SK-N-DZ (cell line): ENCODE measurements around the gene CTBS.
A peak's percentile ranks its signal among the peaks of the same experiment; 100 is the strongest.
"Not testable (repeated sequence)": the region's sequence is repeated elsewhere in the genome, so short reads cannot be mapped to it uniquely, and the experiment has no call there.

Experiments
- DNase-seq: peaks from one replicate; pipeline ENCODE4 v3.0.0-alpha.2; 2015; ENCODE audit warnings: low spot score

Gene CTBS

DNA sequence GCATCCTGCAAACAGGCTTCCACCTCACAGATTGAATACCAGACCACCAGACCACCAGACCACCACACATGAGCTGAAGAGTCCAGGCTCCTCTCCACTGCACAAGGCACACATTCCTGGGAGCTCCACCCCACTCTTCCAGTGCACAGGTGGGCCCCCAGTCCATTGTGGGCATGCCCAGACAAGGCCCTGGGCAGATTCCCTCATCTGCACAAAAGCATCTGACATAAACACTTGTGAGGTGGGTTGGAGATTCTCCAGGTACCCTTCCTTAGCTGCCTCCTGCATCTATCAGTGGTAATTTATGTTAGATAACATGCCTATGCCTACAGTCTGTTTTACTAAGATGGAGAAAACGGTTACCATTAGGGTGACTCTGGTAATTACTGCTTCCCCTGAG is 11.6 kb upstream of the CTBS start:
- DNase-seq: peak; percentile 28

DNA sequence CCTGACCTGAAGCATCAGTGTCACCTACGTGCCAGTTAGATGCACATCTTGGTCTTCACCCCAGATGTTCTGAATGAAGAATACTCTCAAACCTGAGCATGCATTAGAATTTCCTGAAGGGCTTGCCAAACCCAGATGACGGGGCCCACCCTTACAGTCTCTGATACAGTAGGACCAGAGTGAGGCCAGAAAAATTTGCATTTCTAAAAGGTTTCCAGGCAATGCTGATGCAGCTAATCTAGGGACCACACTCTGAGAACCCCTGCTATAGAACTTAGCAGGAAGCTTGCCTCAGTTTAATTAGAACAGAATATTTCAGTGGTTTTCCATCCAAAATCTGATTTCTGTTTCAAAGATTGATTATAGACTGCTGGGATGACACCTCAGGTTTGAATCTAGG is 9.9 kb upstream of the CTBS start:
- DNase-seq: no peak

DNA sequence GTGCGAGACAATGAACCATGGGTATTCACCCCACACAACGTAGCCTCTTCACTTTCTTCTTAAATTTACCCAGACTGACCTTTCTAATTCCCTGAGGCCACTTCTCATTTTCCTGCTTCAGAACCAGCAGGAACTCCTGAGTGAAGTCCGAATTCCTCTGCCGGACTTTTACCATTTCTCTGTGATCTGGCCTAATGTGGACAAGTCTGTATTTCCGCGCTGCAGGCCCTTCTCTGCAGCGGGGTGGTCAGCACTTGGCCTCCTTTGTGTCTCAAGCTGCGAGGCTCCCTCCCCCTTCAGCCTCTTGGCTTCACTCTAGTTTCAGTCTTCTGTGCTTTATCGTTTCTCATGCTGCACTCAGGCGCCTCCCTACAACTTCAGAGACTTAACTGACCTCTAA is 9.4 kb upstream of the CTBS start:
- peak; percentile 55 for DNase-seq

DNA sequence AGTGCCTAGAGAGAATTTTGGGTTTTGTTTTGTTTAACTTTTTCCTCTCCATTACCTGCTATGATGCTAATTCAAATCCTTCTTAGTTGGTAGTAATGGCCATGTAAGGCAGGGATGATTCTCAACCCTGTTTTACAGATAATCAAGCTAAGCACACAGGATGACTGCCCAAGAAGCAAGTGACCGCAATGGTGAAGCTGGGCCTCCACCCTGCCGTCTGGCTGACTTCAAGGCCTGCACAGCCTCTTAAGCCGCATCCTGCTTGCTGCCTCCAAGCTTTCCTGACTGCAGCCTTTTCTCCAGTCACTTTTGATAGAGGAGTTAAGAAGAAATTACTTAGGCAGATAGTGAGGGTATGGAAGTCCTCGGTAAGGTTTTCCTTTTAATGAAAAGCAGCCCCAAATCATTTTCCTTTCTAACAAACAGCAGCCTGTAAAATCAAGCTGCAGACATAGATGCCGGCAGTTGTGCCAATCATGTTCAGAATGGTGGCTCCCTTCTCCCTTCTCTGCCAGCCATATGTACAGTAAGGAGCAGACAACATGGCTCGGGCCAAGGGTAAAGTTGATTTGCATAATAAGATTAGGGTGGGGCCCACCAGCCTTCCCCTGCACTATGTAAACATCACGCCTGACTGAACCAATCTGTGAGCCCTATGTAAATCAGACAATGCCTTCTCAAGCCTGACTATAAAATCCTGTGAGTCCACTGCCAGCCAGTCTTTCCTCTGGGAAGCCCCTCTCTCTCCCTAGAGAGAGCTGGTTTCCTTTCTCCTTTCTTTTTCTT is 8.8 kb upstream of the CTBS start:
- peak; percentile 98 for DNase-seq

DNA sequence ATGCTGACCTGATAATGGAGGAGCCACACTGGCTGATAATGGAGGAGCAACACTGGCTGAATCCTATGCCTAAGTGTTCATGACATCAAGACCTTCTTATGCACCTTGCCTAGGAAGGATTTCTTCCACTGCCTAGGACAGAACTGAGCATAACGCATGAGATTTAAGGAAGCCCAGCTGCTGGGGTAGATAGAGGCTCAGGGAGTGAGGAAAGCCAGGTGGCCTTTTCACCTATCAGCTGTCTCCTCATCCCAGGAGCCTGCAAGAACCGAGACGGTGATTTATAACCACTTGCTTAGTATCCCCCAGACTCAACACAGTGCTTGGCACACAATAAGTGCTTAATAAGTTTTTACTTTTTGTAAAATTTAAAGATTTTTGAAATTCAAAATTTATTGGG is 7.4 kb upstream of the CTBS start:
- DNase-seq: peak; percentile 70

DNA sequence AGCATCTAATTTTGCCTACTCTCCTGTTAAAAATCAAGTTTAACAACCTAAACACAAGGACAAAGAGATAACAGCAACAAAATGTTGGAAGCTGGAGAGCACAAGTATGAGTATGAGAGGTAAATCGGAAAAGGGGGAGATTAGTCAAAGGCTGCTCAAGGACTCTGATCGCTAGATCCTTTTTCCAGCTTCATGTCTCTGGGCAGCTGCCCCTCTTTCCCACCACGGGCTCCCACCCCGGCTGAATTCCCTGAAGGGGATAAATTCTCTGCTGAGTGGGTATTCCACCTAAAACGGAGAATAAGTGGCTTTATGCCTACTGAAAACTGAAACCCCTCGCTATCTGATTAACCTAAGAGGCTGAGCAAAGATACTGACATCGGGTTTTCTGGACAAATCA is 696 bp upstream of the CTBS start:
- DNase-seq: no peak

DNA sequence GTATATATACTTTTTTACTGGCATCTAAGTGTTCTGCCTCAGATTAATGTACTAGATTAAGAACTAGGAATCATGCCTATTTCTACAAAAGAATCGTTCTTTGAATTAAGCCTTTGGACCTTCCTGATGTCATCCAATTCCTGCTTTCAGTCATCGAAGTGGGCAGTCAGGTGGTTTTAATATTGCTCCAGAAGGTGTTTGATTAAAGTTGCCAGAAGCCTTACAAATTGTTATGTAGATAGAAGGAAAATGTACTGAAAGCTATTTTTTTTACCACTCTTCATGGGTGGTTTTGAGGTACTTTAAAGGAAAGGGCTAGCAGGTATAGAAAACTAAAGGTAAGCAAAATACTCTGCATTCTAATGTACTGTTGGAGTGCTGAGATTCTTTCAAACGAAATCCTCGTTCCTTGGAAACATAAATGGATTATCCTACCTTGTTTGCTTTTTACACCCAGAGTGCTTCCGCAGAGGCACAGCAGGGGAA is 716 bp downstream of the CTBS start:
- DNase-seq: no peak

DNA sequence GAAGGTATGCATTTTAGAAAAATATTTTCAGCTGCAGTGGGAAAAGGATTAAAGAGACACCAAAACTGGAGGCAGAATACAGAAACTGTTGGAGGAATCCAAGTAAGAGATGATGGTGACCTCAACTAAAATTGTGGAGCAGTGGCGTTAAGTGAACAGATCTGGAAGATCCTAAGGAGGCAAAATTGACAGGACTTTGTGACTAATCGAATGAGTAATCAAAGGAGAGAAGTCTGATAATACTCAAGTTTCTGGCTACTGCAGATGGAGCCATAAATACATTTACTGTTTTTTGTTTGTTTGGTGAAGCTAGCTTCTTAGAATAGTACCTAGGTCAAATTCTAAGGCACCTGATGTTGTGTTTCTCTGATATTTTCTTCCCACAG is 3.1 kb downstream of the CTBS start:
- no peak for DNase-seq

DNA sequence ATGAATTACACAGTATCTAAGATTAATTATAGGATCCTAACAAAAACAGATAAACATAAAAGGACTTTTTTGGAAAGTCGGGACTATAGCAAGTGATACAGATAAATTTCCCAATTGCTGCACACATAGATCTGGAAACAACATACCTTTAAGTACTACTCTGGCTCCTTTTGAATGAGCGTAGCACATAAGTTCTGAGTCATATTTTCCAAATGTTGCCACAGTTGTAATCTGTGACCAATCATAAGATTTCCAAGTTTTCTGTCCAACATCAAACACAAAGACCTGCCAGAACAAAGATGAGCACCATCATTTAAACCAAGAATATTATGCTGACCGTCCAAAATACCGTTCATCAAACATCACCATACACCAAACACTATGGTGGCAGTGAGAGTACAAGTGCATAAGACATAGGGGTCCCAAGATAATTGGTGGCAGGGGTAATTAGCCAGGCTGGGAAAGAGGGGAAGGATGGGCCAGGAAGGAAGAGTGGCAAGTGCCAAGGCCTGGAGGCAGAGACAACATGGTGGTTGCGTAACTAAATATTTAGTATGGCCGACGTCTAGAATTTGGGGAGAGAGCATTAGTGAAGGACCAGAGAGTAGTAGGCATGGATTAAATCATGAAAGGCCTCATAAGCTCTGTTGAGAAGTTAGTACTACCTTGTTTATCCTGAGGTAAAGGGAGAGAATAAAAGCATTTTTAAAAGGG is 3.6 kb downstream of the CTBS start:
- DNase-seq: no peak

DNA sequence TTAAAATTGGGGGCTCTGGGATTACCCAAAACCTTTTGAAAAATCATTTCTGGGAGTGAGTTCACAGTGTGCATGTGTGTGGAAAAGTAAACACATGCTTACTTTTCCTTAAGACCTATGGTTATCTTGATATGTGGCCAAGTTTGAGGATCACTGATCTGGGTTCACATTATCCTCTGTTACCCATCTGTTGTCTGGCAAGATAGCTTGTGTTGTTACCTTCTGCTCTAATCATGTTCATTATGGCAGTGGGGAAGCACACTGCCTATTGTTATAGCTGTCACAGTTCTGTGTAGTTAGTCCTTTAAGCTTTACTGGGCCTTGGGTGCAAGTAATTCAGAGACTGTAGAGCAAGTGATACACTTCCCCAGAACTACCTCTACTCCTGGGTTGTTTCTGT is 5.0 kb downstream of the CTBS start:
- DNase-seq: no peak

DNA sequence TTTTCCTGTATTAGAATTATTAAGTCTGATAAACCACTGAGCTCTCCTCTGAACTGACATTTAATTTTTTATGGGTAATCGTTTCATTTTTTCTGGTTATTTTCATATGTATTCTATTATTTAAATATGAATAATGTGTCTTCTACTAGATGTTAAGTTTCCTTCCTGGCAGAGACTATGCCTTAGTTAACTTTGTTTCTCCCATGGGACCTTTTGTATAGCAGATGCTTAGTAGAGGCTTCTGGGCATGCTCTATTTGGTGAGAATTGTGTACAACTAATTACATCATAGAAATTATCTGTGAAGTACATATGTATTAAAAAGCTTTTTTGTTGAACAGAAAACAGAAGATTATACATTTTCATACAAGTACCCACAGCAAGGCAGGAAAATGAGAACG is 23.4 kb downstream of the CTBS start:
- no peak for DNase-seq

DNA sequence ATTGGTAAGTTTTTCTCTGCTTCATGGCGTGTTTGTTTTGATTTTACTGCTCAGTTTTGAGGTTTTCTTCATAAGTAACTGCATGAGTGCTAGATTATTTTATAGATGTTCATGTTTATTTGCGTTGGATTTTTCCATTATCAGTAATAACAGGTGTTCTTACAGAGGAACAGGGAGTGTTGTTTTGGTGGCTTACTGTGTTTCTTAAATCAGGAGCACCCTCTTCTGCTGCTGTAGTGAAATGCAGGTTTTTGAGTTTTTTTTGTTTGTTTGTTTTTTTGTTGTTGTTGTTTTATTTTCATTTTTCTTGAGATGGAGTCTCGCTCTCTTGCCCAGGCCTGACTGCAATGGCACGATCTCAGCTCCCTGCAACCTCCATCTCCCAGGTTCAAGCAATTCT is 32.6 kb downstream of the CTBS start:
- DNase-seq: no peak

DNA sequence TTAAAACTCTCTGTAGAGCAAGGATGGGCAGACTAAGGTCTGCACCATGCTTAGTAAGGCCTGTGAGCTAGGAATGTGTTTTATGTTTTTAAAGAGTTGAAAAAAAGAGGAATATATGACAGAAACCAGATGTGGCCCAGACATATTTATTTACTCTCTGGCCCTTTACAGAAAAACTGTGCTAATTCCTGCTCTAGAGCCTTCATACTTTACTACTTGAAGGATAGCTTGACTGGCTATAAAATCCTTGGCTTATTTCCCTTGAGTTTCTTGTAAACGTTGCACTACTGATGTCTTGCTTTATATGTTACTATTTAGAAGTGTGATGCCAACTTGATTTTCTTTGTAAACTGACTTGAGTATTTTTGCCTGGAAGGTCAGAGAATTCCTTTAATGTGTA is 33.5 kb downstream of the CTBS start:
- DNase-seq: no peak

DNA sequence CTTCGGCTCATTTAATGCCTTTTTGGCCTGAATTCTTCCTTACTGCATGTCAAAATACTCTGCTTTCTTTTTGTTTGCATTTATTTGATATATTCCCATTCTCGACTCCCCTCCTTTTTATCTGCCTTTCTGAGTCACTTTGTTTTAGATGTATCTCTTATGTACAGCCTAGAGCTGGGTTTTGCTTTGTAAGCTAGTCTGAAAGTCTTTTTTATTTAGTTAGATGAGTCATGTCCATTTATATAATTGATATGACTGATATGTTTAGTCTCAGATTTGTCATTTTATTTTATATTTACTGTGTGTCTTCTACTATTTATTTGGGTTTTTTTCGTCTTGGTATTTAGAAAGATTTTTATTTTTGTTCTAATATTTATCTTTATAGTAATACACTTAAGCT is 34.3 kb downstream of the CTBS start:
- DNase-seq: no peak

DNA sequence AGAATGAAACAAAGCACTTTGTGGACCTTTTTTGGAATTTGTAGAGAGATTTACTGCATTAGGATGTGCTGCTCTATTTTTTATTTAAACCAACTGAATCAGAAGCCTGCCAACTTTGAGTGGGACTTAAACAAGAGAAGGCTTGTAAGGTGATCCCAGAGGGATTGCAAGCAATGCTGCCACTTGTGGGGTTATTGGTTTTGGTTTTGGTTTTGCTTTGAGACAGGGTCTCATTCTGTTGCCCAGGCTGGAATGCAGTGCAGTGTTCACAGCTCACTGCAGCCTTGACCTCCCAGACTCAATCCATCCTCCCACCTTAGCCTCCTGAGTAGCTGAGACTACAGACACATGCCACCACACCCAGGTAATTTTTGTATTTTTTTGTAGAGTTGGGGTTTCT is 35.6 kb downstream of the CTBS start:
- no peak for DNase-seq

DNA sequence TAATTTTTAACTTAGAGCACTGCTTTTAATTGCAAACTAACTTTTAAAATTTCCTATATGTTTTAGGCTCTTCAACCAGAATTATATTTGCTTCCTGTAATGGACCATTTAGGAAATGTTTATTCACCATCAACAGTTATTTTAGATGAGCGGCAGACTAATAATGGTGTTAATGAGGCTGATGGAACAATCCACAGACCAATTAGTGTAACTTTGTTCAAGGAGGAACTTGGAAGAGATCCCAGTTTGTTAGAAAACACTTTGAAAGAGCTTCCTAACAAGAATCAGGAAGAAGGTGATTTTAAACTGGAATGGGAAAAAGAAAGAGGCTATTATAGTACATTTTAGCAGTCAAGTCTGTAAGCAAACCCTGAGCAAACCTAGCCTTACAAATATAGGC is 48.5 kb downstream of the CTBS start:
- no peak for DNase-seq

DNA sequence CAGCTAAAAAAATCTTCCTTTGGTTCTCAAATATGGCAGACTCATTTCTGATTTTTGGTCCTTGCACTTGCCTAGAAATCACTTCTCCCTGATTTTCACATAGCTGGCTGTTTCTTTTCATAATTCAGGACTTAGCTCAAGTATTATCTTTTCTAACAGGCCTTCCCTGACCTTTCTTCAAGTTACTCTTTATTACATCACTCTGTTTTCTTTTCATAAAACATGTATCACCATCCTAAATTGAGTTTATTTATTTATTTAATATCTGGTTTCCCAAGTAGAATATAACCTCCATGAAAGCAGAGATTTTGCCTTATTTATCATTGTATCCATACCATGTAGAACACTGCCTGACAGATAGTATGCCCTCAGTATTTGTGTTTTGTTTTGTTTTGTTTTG is 49.6 kb downstream of the CTBS start:
- DNase-seq: no peak

DNA sequence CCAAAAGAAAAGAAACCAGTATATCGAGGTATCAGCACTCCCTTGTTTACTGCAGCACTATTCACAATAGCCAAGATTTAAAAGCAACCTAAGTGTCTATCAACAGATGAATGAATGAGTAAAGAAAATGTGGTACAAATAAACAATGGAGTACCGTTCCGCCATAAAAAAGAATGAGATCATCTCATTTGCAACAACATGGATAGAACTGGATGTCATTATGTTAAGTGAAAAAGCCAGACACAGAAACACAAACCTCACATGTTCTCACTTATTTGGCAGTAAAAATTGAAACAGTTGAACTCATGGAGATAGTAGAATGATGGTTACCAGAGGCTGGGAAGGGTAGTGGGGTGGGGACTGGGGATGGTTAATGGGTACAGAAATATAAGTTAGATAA is 63.6 kb downstream of the CTBS start:
- DNase-seq: no peak

DNA sequence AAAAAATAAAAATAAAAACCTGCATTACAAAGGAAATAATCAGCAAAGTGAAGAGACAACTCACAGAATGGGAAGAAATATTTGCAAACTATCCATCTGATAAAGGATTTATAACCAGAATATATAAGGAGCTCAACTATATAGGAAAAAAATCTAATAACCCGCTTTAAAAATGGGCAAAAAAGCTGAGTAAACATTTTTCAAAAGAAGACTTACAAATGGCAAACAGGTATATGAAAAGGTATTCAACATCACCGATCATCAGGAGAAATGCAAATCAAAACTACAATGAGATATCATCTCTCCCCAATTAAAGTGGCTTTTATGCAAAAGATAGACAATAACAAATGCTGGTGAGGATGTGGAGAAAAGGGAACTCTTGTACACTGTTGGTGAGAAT is 64.1 kb downstream of the CTBS start:
- DNase-seq: no peak

DNA sequence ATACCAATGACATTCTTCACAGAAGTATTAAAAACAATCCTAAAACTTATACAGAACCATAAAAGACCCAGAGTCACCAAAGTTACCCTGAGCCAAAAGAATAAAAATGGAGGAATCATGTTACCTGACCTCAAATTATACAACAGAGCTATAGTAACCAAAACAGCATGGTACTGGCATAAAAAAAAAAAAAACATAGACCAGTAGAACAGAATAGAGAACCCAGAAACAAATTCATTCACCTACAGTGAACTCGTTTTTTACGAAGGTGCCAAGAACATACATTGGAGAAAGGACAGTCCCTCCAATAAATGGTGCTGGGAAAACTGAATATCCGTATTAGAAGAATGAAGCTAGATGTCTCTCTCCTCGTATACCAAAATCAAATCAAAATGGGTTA is 65.2 kb downstream of the CTBS start:
- no peak for DNase-seq

DNA sequence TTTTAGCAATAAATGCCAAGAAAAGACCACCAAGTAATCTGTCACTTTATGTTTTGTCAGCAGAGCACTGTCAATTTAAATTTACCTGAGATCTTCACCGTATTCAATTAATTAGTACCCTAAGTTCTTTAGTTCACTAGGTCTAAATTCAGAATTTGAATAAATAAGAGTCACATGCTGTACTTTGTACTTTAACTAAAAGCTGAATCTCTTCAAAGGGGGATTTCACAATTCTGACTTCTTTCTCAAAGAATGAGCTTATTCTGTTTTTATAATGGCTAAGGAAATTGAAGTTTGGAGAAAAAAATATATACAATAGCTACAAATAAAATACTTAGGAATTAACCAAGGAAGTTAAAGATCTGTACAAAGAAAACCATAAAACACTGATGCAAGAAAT is 65.7 kb downstream of the CTBS start:
- no peak for DNase-seq

DNA sequence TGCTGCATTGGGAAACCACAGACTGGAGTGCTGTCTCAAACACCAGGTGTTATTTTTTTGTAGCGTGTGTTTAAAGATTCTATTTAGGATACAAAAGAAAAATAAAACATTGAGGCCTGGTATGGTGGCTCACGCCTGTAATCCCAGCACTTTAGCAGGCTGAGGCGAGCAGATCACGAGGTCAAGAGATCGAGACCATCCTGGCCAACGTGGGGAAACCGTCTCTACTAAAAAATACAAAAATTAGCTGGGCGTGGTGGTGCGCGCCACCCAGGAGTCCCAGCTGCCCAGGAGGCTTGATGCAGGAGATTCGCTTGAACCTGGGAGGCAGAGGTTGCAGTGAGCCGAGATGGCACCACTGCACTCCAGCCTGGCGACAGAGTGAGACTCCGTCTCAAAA is 66.4 kb downstream of the CTBS start:
- not testable (repeated sequence) for DNase-seq

DNA sequence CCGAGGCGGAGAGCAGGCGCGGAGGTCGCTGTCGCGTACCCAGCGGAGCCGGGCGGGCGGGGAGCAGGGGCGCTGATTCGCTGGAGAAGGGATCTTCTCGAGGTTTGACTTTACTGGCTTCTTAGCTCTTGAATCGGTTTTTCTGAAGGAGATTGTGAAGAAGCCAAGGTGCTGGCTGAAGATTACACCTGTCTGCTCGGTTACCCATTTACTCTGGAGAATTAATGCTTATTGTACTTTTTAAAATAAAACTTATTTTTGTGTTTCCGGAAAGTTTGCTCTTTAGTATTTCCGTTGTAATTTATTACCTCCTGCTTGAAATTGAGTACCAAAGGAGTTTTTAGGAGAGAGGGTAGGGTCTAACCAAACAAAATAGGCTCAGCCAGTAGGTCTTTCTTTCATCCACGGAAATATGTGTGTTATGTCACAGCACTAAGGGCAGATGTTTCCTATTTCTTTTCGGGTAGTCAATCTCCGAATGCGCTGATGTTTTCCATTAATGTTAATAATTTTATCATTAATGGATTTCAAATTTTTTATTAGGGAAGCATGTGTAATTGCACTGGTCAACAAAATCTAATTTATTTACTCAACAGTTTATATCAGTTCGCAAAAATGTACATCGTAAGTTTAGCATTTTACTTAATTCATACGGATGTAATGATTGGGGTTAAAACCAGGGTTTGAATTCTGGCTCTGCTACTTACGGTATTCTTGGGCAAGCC is 67.3 kb downstream of the CTBS start:
- DNase-seq: no peak
